ENCODE results near the gene EIPR1. TPM values are rescaled to one million over a fixed set of nuclear protein-coding genes. Genes with fewer than 3 reads are reported as not detected.

EIPR1 gene
- total RNA-seq, 1 donor = 23.3 TPM

- no peak for TF ChIP-seq CTCF (IDR thresholded peaks at IDR 0.05; ENCODE audit: insufficient read depth, low read length)
- H3K4me3 ChIP-seq (ENCODE audit: low read depth, low read length) = no peak overlapping the region
- no peak for DNase-seq (ENCODE audit: low read depth)
Measured at GRCh38 chr2:3198119-3198518, 179.5 kb downstream of the EIPR1 start.

- H3K4me3 ChIP-seq (ENCODE audit: low read depth, low read length) = no peak overlapping the region
- no peak for DNase-seq (ENCODE audit: low read depth)
- no peak for TF ChIP-seq CTCF (IDR thresholded peaks at IDR 0.05; ENCODE audit: insufficient read depth, low read length)
Measured at GRCh38 chr2:3197308-3197707, 180.3 kb downstream of the EIPR1 start.

- TF ChIP-seq CTCF (IDR thresholded peaks at IDR 0.05; ENCODE audit: insufficient read depth, low read length) = no peak
- DNase-seq (ENCODE audit: low read depth) = no peak
- no peak overlapping the region for H3K4me3 ChIP-seq (ENCODE audit: low read depth, low read length)
Measured at GRCh38 chr2:3196716-3197115, 180.9 kb downstream of the EIPR1 start.

- no peak for DNase-seq (ENCODE audit: low read depth)
- TF ChIP-seq CTCF (IDR thresholded peaks at IDR 0.05; ENCODE audit: insufficient read depth, low read length) = no peak
- no peak overlapping the region for H3K4me3 ChIP-seq (ENCODE audit: low read depth, low read length)
Measured at GRCh38 chr2:3195641-3196476, 181.8 kb downstream of the EIPR1 start.

GRCh38 chr2:3194828-3195227, 182.8 kb downstream of the EIPR1 start:
- TF ChIP-seq CTCF (IDR thresholded peaks at IDR 0.05; ENCODE audit: insufficient read depth, low read length) = no peak
- H3K4me3 ChIP-seq (ENCODE audit: low read depth, low read length) = no peak overlapping the region
- DNase-seq (ENCODE audit: low read depth) = no peak

GRCh38 chr2:3193443-3194330, 183.9 kb downstream of the EIPR1 start:
- TF ChIP-seq CTCF (IDR thresholded peaks at IDR 0.05; ENCODE audit: insufficient read depth, low read length) = no peak
- DNase-seq (ENCODE audit: low read depth) = no peak
- H3K4me3 ChIP-seq (ENCODE audit: low read depth, low read length) = no peak overlapping the region
